Ishikawa (cell line): ENCODE results near the gene CDK9.

Experiments
- CEBPB ChIP-seq: IDR thresholded peaks from 2 replicates; pipeline ENCODE4 v1.6.1; 2012
- CREB1 ChIP-seq: IDR thresholded peaks from 2 replicates; pipeline ENCODE4 v1.6.1; 2012; ENCODE audit warnings: low read depth
- EGR1 ChIP-seq: IDR thresholded peaks from 2 replicates; pipeline ENCODE4 v1.6.1; 2012
- EP300 ChIP-seq: IDR thresholded peaks from 2 replicates; pipeline ENCODE4 v1.6.1; 2012; ENCODE audit warnings: borderline replicate concordance
- FOXM1 ChIP-seq: IDR thresholded peaks from 2 replicates; pipeline ENCODE4 v1.6.1; 2012; ENCODE audit warnings: low read depth, borderline replicate concordance
- MAX ChIP-seq: IDR thresholded peaks from 2 replicates; pipeline ENCODE4 v1.6.1; 2012
- NFIC ChIP-seq: IDR thresholded peaks from 2 replicates; pipeline ENCODE4 v1.6.1; 2012
- RAD21 ChIP-seq: IDR thresholded peaks from 2 replicates; pipeline ENCODE4 v1.6.1; 2012; ENCODE audit warnings: low read depth
- REST ChIP-seq: IDR thresholded peaks from 2 replicates; pipeline ENCODE4 v1.6.1; 2012; ENCODE audit warnings: low read depth, mild to moderate bottlenecking
- TAF1 ChIP-seq: IDR thresholded peaks from 2 replicates; pipeline ENCODE4 v1.6.1; 2012; ENCODE audit warnings: low read depth, mild to moderate bottlenecking
- TCF12 ChIP-seq: IDR thresholded peaks from 2 replicates; pipeline ENCODE4 v1.6.1; 2012; ENCODE audit warnings: low read depth
- TEAD4 ChIP-seq: IDR thresholded peaks from 2 replicates; pipeline ENCODE4 v1.6.1; 2012
- USF1 ChIP-seq: IDR thresholded peaks from 2 replicates; pipeline ENCODE4 v1.6.1; 2012
- YY1 ChIP-seq: IDR thresholded peaks from 2 replicates; pipeline ENCODE4 v1.6.1; 2012; ENCODE audit warnings: low read depth
- ZBTB7A ChIP-seq: IDR thresholded peaks from 2 replicates; pipeline ENCODE4 v1.6.1; 2012; ENCODE audit warnings: low read depth

Gene CDK9

GRCh38 chr9:127790094-127790855 lies 4.4 kb downstream of the CDK9 start:
- TF ChIP-seq ZBTB7A = no peak
- TF ChIP-seq REST = no peak
- TF ChIP-seq CREB1 = no peak
- TF ChIP-seq CEBPB = no peak
- no peak for TF ChIP-seq YY1

GRCh38 chr9:127791085-127791484 lies 5.3 kb downstream of the CDK9 start:
- no peak for TF ChIP-seq USF1
- TF ChIP-seq FOXM1 = no peak
- TF ChIP-seq TAF1 = no peak
- TF ChIP-seq TCF12 = no peak
- TF ChIP-seq EGR1 = no peak
- no peak for TF ChIP-seq TEAD4
- no peak for TF ChIP-seq RAD21

GRCh38 chr9:127792417-127793031 lies 6.7 kb downstream of the CDK9 start:
- no peak for TF ChIP-seq YY1
- TF ChIP-seq EGR1 = no peak
- TF ChIP-seq MAX = no peak
- TF ChIP-seq EP300 = no peak

- TF ChIP-seq NFIC (no peak), TAF1 (no peak), CEBPB (no peak)
Observed at GRCh38 chr9:127793093-127793708, 7.4 kb downstream of the CDK9 start.

- TF ChIP-seq MAX (no peak), TEAD4 (no peak), CREB1 (no peak), REST (no peak), YY1 (no peak), EP300 (no peak), RAD21 (no peak), EGR1 (no peak), NFIC (no peak), CEBPB (no peak), TCF12 (no peak), ZBTB7A (no peak), USF1 (no peak), FOXM1 (no peak)
Observed at GRCh38 chr9:127794001-127794791, 8.4 kb downstream of the CDK9 start.
